ENCODE results near the gene FKBP3. TPM values are rescaled to one million over a fixed set of nuclear protein-coding genes. Genes with fewer than 3 reads are reported as not detected.
A peak's percentile ranks its signal among the peaks of the same experiment; 100 is the strongest.

Gene FKBP3
- total and polyA plus RNA-seq, 2 of the 13 experiments (the other 11 are each of a cell fraction or from before 2014, with no cell fraction given), result 57.0 to 87.6 TPM

- in situ Hi-C loops (cut with HindIII; ENCODE audit: extremely low pct_ligation_motif_present, low pct_unique_long_range_greater_than_20kb) (no loop called here), intact Hi-C loops (cut with micrococcal nuclease; ENCODE audit: unreplicated experiment) (no loop called here)
- H3K79me2 ChIP-seq (ENCODE audit: insufficient read depth, low read length), result peaks cover 41% of the 10 kb centered on the region
- DNase-seq (ENCODE audit: low spot score), result no peak
- TSS peak; percentile 20 for BruUV-seq (replicated peaks)
- H3K4me1 ChIP-seq (ENCODE audit: insufficient read depth, low read length), result 0 out of 2 replicates have a peak, but pooled peaks cover under 1% of the 10 kb centered on the region
- 0 out of 2 replicates have a peak, but pooled peaks cover 9% of the 10 kb centered on the region for H4K20me1 ChIP-seq (ENCODE audit: insufficient read depth, low read length)
- H3K9ac ChIP-seq (ENCODE audit: insufficient read depth, low read depth, low read length), result no peak overlapping the region
- 95% methylated on average over 4 of the region's 4 CpGs for WGBS (ENCODE audit: low lambda C conversion rate)
- no peaks in the 10 kb centered on the region for H3K27me3 ChIP-seq (ENCODE audit: control insufficient read depth in 1 of 2, insufficient read depth in 2 of 2, low read length in 2 of 2)
- FAIRE-seq, result no peak
- no peaks in the 10 kb centered on the region for H3K9me3 ChIP-seq (ENCODE audit: low read length)
- no peak for ATAC-seq
- H3K27ac ChIP-seq (ENCODE audit: extremely low read length, insufficient read depth, low read length), result no peak overlapping the region
- H3K4me2 ChIP-seq (ENCODE audit: low read depth, low read length), result no peak overlapping the region
- no peak overlapping the region for H2AFZ ChIP-seq (ENCODE audit: low read length)
- H3K36me3 ChIP-seq (replicated peaks in 1 of 2; ENCODE audit: control insufficient read depth in 1 of 2, insufficient read depth in 2 of 2, low read length in 2 of 2), result peaks cover 8 to 52% of the 10 kb centered on the region in 2 experiments
- ChIA-PET CTCF (ENCODE audit: low intra/inter-chr PET ratio, low total read pairs) (no interaction called here), POLR2A (interaction anchor here (0.6 kb wide), 1 partner anchor 133 kb away, joined by 4 read pairs; no protein-coding TSS in a partner anchor)
- no peak overlapping the region for H3K4me3 ChIP-seq (replicated peaks in 1 of 3; ENCODE audit: insufficient read depth in 1 of 3, low read depth in 2 of 3, low read length in 3 of 3)
- TF ChIP-seq ZNF709 (CRISPR knock-in tag; IDR thresholded peaks at IDR 0.05) (no peak), ZNF547 (CRISPR knock-in tag; IDR thresholded peaks at IDR 0.05) (no peak), ZBTB43 (CRISPR knock-in tag; conservative IDR thresholded peaks at IDR 0.05) (no peak), ZNF205 (CRISPR knock-in tag; IDR thresholded peaks at IDR 0.05) (no peak), DMAP1 (CRISPR knock-in tag; IDR thresholded peaks at IDR 0.05) (no peak), ZNF318 (CRISPR knock-in tag; IDR thresholded peaks at IDR 0.05) (no peak), YY1 (IDR thresholded peaks at IDR 0.05; ENCODE audit: insufficient read depth, insufficient replicate concordance, low read depth, low read length) (no peak), ARNTL (CRISPR knock-in tag; IDR thresholded peaks at IDR 0.05) (no peak), ASH2L (IDR thresholded peaks at IDR 0.05; ENCODE audit: insufficient read length, low read depth, low read length) (no peak), GATA4 (IDR thresholded peaks at IDR 0.05; ENCODE audit: borderline replicate concordance, low read depth) (no peak), CTCF (CRISPR knock-in tag; IDR thresholded peaks at IDR 0.05) (no peak)
- TF ChIP-seq, protein P1, sequence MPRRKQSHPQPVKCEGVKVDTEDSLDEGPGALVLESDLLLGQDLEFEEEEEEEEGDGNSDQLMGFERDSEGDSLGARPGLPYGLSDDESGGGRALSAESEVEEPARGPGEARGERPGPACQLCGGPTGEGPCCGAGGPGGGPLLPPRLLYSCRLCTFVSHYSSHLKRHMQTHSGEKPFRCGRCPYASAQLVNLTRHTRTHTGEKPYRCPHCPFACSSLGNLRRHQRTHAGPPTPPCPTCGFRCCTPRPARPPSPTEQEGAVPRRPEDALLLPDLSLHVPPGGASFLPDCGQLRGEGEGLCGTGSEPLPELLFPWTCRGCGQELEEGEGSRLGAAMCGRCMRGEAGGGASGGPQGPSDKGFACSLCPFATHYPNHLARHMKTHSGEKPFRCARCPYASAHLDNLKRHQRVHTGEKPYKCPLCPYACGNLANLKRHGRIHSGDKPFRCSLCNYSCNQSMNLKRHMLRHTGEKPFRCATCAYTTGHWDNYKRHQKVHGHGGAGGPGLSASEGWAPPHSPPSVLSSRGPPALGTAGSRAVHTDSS (CRISPR knock-in tag; conservative IDR thresholded peaks at IDR 0.05), result no peak
These were observed 38.1 kb downstream of the FKBP3 start for GRCh38 chr14:45096218-45096617.
